BE2C (cell line): Measurements from ENCODE around the gene FAF1.

Experiments
- DNase-seq: peaks from one replicate; pipeline ENCODE4 v3.0.0-alpha.2; 2020
- H3K27me3 ChIP-seq: fragments of 250-450 bp; sonication (Bioruptor Pico); 2 replicates; pipeline ENCODE4 v1.5.1; 2020; ENCODE audit warnings: mild to moderate bottlenecking
- H3K36me3 ChIP-seq: fragments of 250-450 bp; sonication (Bioruptor Pico); 2 replicates; pipeline ENCODE4 v1.5.1; 2020; ENCODE audit warnings: mild to moderate bottlenecking
- H3K4me1 ChIP-seq: fragments of 250-450 bp; sonication (Bioruptor Pico); 2 replicates; pipeline ENCODE4 v1.5.1; 2020
- H3K4me3 ChIP-seq: 2 replicates; pipeline ENCODE4 v1.5.1; 2011; ENCODE audit warnings: low read depth, low read length
- H3K9me3 ChIP-seq: fragments of 250-450 bp; sonication (Bioruptor Pico); 2 replicates; pipeline ENCODE4 v1.5.1; 2020
- TF ChIP-seq, protein P1 (sequence below): IDR thresholded peaks from 2 replicates; pipeline ENCODE4 v1.5.1; 2012; ENCODE audit warnings: mild to moderate bottlenecking, low read depth, low read length

The FAF1 gene

GRCh38 chr1:50417507-50417906 lies 542.6 kb downstream of the FAF1 start:
- no peaks in the 10 kb centered on the region for H3K36me3 ChIP-seq
- TF ChIP-seq, protein P1, sequence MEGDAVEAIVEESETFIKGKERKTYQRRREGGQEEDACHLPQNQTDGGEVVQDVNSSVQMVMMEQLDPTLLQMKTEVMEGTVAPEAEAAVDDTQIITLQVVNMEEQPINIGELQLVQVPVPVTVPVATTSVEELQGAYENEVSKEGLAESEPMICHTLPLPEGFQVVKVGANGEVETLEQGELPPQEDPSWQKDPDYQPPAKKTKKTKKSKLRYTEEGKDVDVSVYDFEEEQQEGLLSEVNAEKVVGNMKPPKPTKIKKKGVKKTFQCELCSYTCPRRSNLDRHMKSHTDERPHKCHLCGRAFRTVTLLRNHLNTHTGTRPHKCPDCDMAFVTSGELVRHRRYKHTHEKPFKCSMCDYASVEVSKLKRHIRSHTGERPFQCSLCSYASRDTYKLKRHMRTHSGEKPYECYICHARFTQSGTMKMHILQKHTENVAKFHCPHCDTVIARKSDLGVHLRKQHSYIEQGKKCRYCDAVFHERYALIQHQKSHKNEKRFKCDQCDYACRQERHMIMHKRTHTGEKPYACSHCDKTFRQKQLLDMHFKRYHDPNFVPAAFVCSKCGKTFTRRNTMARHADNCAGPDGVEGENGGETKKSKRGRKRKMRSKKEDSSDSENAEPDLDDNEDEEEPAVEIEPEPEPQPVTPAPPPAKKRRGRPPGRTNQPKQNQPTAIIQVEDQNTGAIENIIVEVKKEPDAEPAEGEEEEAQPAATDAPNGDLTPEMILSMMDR = no peak
- peaks cover 91% of the 10 kb centered on the region for H3K27me3 ChIP-seq
- no peaks in the 10 kb centered on the region for H3K9me3 ChIP-seq
- H3K4me1 ChIP-seq = no peaks in the 10 kb centered on the region
- no peak for DNase-seq
- no peak overlapping the region for H3K4me3 ChIP-seq

DNA sequence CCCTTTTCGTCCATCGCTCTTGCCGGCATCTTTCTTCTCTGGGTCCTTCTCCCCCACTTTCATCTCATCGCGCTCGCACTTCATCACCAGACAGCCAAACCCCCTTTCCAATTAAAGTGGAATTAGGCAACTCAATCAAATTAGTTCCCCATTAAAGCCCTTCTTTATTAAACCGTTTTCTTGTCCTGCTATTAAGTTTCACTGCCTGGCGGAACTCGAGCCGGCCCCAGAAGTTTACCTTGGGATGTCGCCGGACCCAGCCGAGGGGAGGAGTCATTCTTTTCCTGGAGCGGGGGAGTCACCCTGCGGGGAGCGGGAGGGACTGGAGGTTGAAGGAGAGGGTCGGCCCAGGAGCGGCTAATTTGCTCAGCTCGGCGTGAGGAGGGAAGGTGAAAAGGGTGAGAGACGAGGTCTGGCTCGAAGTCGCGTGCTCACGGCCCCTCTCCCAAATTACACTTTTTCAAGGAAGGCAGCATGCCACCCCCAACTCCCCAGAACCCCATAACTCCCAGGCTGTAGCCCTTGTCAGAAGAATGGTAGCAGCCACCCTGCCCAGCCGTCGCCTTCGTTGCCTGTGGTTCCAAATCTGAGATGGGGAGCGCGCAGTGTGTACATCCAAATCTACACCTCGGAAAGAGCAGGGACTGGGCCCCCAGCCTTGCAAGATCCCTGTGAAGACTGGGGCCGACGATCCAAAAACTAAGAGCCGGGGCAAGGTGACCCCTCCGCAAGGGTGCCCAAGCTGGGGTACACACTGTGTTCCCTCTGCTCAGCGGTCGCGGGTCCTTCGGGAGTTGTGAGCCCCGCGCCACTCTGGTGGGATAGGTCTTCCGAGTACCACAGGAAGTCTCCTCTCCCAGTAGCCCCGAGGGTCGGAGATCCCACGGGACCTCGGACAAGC lies 543.3 kb downstream of the FAF1 start:
- no peak overlapping the region for H3K4me3 ChIP-seq
- TF ChIP-seq, protein P1 = no peak
- H3K36me3 ChIP-seq = no peaks in the 10 kb centered on the region
- H3K4me1 ChIP-seq = no peaks in the 10 kb centered on the region
- DNase-seq = no peak
- peaks cover 84% of the 10 kb centered on the region for H3K27me3 ChIP-seq
- no peaks in the 10 kb centered on the region for H3K9me3 ChIP-seq

DNA sequence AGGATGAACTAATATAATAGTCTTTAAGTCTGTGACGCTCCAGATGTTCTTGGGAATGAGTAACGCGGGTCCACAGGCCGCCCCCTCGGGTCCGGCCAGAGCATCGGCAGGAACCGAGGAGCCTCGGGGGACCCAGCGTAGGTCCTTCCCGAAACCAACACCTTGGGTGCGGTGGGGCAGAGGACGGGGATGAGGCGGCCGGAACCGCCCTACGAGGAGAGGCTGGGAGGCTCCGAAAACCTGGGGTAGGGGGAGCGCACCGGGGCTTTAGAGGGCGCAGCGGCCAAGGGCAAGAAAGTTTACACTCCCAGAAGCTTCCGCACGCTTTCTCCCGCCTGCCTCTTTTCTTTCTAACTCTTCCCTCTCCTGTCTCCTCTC lies 543.9 kb downstream of the FAF1 start:
- H3K36me3 ChIP-seq = no peaks in the 10 kb centered on the region
- no peak overlapping the region for H3K4me3 ChIP-seq
- H3K27me3 ChIP-seq = peaks cover 77% of the 10 kb centered on the region
- no peak for DNase-seq
- no peaks in the 10 kb centered on the region for H3K4me1 ChIP-seq
- TF ChIP-seq, protein P1 = no peak
- no peaks in the 10 kb centered on the region for H3K9me3 ChIP-seq

- TF ChIP-seq, protein P1 = no peak; the same call in 1 of the 2 replicates
- H3K9me3 ChIP-seq = no peaks in the 10 kb centered on the region
- DNase-seq = no peak
- peaks cover 70% of the 10 kb centered on the region for H3K27me3 ChIP-seq
- no peaks in the 10 kb centered on the region for H3K36me3 ChIP-seq
- H3K4me3 ChIP-seq = no peak overlapping the region
- H3K4me1 ChIP-seq = no peaks in the 10 kb centered on the region
Observed at GRCh38 chr1:50415235-50416149, 544.6 kb downstream of the FAF1 start.

DNA sequence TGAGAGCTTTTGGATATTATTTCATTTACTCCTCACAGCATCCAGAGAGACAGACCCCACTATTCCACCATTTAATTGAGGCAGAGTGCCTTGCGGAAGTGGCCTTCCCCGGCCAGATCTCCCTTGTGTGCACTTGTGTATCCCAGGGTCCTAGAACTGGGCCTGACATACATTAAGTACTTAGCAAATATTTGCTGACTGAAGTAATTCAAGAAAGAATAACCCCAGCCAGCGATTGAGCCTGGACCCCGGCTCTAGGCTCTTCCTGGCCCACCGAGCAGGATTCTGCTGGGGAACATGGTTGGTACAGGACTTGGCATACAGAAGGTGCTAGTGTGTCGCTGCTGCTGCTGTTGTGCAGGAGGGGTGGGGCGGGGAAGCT lies 545.2 kb downstream of the FAF1 start:
- Histone ChIP-seq H3K36me3 (no peaks in the 10 kb centered on the region), H3K9me3 (no peaks in the 10 kb centered on the region), H3K4me3 (no peak overlapping the region), H3K4me1 (no peaks in the 10 kb centered on the region), H3K27me3 (peaks cover 64% of the 10 kb centered on the region)
- no peak for DNase-seq
- TF ChIP-seq, protein P1 = no peak
